Posterior cingulate gyrus (tissue), 11 donors: Measurements from ENCODE around the gene SYT2.
"Not testable (repeated sequence)": the region's sequence is repeated elsewhere in the genome, so short reads cannot be mapped to it uniquely, and the experiment has no call there.

Source experiments
- DNase-seq, 10 donors: peaks; one replicate each; pipeline versions ENCODE4 v3.0.0 to v3.0.0-alpha.2; 2020 to 2021; ENCODE audit warnings: mixed read lengths in 3 of 10
- intact Hi-C: fragments of 100-400 bp; cut with DNase I; formaldehyde crosslinking; loops from one replicate; pipeline ENCODE4 v1.15.1; 2023

Gene SYT2

GRCh38 chr1:202600432-202601041, 109.7 kb downstream of the SYT2 start:
- DNase-seq: peak in 1 of 10 donors; percentile 57
- intact Hi-C loops: no loop called here

GRCh38 chr1:202599669-202600431, 110.4 kb downstream of the SYT2 start:
- DNase-seq: peak in 9 of 10 donors; percentile 40 to 96 (median 64)
- intact Hi-C loops: no loop called here

- intact Hi-C loops: no loop called here
- DNase-seq: no peak
Measured at GRCh38 chr1:202597090-202597761, 113.0 kb downstream of the SYT2 start.

GRCh38 chr1:202596638-202597037, 113.6 kb downstream of the SYT2 start:
- DNase-seq: no peak
- intact Hi-C loops: no loop called here

- no peak for DNase-seq
- intact Hi-C loops: no loop called here
Measured at GRCh38 chr1:202593845-202594244, 116.4 kb downstream of the SYT2 start.

GRCh38 chr1:202592146-202592545, 118.1 kb downstream of the SYT2 start:
- DNase-seq: no peak
- intact Hi-C loops: no loop called here

- no peak for DNase-seq
- intact Hi-C loops: no loop called here
Measured at GRCh38 chr1:202591515-202591914, 118.7 kb downstream of the SYT2 start.

- no peak for DNase-seq
- intact Hi-C loops: no loop called here
Measured at GRCh38 chr1:202590975-202591411, 119.3 kb downstream of the SYT2 start.

GRCh38 chr1:202590126-202590525, 120.1 kb downstream of the SYT2 start:
- intact Hi-C loops: no loop called here
- no peak for DNase-seq

- intact Hi-C loops: no loop called here
- DNase-seq: no peak
Measured at GRCh38 chr1:202589190-202589930, 120.9 kb downstream of the SYT2 start.

- no peak for DNase-seq
- intact Hi-C loops: no loop called here
Measured at GRCh38 chr1:202588503-202589189, 121.6 kb downstream of the SYT2 start.

- DNase-seq: no peak
- intact Hi-C loops: no loop called here
Measured at GRCh38 chr1:202587859-202588485, 122.3 kb downstream of the SYT2 start.

GRCh38 chr1:202586871-202587270, 123.4 kb downstream of the SYT2 start:
- DNase-seq: no peak

GRCh38 chr1:202586018-202586821, 124.0 kb downstream of the SYT2 start:
- peak in 2 of 10 donors; percentile 51 to 56 for DNase-seq
- intact Hi-C loops: no loop called here

More at GRCh38 chr1:202586871-202587270, 123.4 kb downstream of the SYT2 start:
- intact Hi-C loops: no loop called here

- intact Hi-C loops: no loop called here
Measured at GRCh38 chr1:202585590-202585933, 124.7 kb downstream of the SYT2 start.

GRCh38 chr1:202584707-202585589, 125.3 kb downstream of the SYT2 start:
- intact Hi-C loops: no loop called here
- DNase-seq: no peak

More at GRCh38 chr1:202585590-202585933, 124.7 kb downstream of the SYT2 start:
- DNase-seq: no peak

GRCh38 chr1:202582350-202582749, 127.9 kb downstream of the SYT2 start:
- intact Hi-C loops, DNase-seq: not testable (repeated sequence)

GRCh38 chr1:202580619-202581018, 129.6 kb downstream of the SYT2 start:
- intact Hi-C loops: no loop called here
- no peak for DNase-seq
